GM19328 (cell line): ENCODE measurements around the gene PIWIL4.

Experiments
- ATAC-seq: cut with Tn5 transposase; IDR thresholded peaks from one replicate; pipeline ENCODE4 v1.9.1; 2021; ENCODE audit warnings: mild to moderate bottlenecking, moderate library complexity; ENCODE audit not compliant: unreplicated experiment

PIWIL4 gene

GRCh38 chr11:94567181-94567670 is at the start of gene PIWIL4:
Gene PIWIL4, plus strand, starts transcription at chr11:94567368. Its CDS starts 151 bp downstream, at chr11:94567519.
- no peak for ATAC-seq

GRCh38 chr11:94518300-94518699 is 48.9 kb upstream of the PIWIL4 start:
- ATAC-seq = no peak

- ATAC-seq = no peak
Observed at GRCh38 chr11:94519478-94520084, 47.6 kb upstream of the PIWIL4 start.

- no peak for ATAC-seq
Observed at GRCh38 chr11:94521684-94522083, 45.5 kb upstream of the PIWIL4 start.

- no peak for ATAC-seq
Observed at GRCh38 chr11:94524341-94524740, 42.8 kb upstream of the PIWIL4 start.

GRCh38 chr11:94525546-94526324 is 41.4 kb upstream of the PIWIL4 start:
- no peak for ATAC-seq

- no peak for ATAC-seq
Observed at GRCh38 chr11:94526645-94527438, 40.3 kb upstream of the PIWIL4 start.

GRCh38 chr11:94528551-94528950 is 38.6 kb upstream of the PIWIL4 start:
- no peak for ATAC-seq

- no peak for ATAC-seq
Observed at GRCh38 chr11:94532211-94532610, 35.0 kb upstream of the PIWIL4 start.

- ATAC-seq = no peak
Observed at GRCh38 chr11:94533206-94533605, 34.0 kb upstream of the PIWIL4 start.

GRCh38 chr11:94533696-94534630 is 33.2 kb upstream of the PIWIL4 start:
- ATAC-seq = no peak

GRCh38 chr11:94536386-94536785 is 30.8 kb upstream of the PIWIL4 start:
- ATAC-seq = no peak

- no peak for ATAC-seq
Observed at GRCh38 chr11:94537031-94537600, 30.1 kb upstream of the PIWIL4 start.

GRCh38 chr11:94539420-94539819 is 27.7 kb upstream of the PIWIL4 start:
- ATAC-seq = no peak

GRCh38 chr11:94543695-94544645 is 23.2 kb upstream of the PIWIL4 start, which contains the start of gene FUT4:
Gene FUT4, plus strand, starts transcription at chr11:94543921. Its CDS starts 213 bp downstream, at chr11:94544134.
- ATAC-seq = peak; percentile 85

GRCh38 chr11:94544646-94545263 is 22.4 kb upstream of the PIWIL4 start:
- ATAC-seq = no peak

- ATAC-seq = no peak
Observed at GRCh38 chr11:94545264-94546161, 21.7 kb upstream of the PIWIL4 start.

GRCh38 chr11:94546162-94546470 is 21.1 kb upstream of the PIWIL4 start:
- no peak for ATAC-seq
